Measurements from ENCODE around the gene TBC1D16. TPM values are rescaled to one million over a fixed set of nuclear protein-coding genes. Genes with fewer than 3 reads are reported as not detected.

The TBC1D16 gene
- total RNA-seq, 2 experiments from 2014 or later = 0.38 to 0.74 TPM

GRCh38 chr17:79991924-79992648 is 43.6 kb downstream of the TBC1D16 start:
- Histone ChIP-seq H4K20me1 (ENCODE audit: insufficient read depth, low read length) (no peaks in the 10 kb centered on the region), H3K9me3 (ENCODE audit: low read length) (no peaks in the 10 kb centered on the region), H3K79me2 (ENCODE audit: insufficient read depth, low read depth, low read length) (no peaks in the 10 kb centered on the region), H3K9me2 (ENCODE audit: insufficient read depth, low read length) (no peaks in the 10 kb centered on the region), H3K36me3 (ENCODE audit: insufficient read depth, low read length) (no peaks in the 10 kb centered on the region), H3K4me1 (ENCODE audit: insufficient read depth, low read length, poor library complexity, severe bottlenecking) (peaks cover 22% of the 10 kb centered on the region), H3K27ac (ENCODE audit: low read depth, low read length, poor library complexity, severe bottlenecking) (no peak overlapping the region), H3K4me2 (ENCODE audit: low read length) (peak overlapping the region; percentile 4; the same call in 1 of the 2 replicates), H2AFZ (ENCODE audit: low read length) (no peak overlapping the region), H3K4me3 (ENCODE audit: low read depth, low read length, poor library complexity, severe bottlenecking) (peak overlapping the region; percentile 12)
- TF ChIP-seq CTCF (conservative IDR thresholded peaks at IDR 0.05; ENCODE audit: low read length) (no peak), EZH2phosphoT487 (IDR thresholded peaks at IDR 0.05; ENCODE audit: borderline replicate concordance, low read depth, low read length) (no peak)
- CTCF ChIA-PET (ENCODE audit: unreplicated experiment) = no interaction called here
- intact Hi-C loops (cut with micrococcal nuclease; ENCODE audit: unreplicated experiment) = loop anchor here (5.0 kb wide), 1 partner anchor 155 kb away; the partner anchor contains the start of gene CBX4
- BruUV-seq (replicated peaks) = no TSS peak
- DNase-seq (ENCODE audit: low spot score) = no peak
- POLR2A ChIA-PET = interaction anchor here (0.6 kb wide), 1 partner anchor 33 kb away, joined by 3 read pairs; no protein-coding TSS in a partner anchor

GRCh38 chr17:79991140-79991923 is 44.3 kb downstream of the TBC1D16 start:
- no peaks in the 10 kb centered on the region for H3K9me2 ChIP-seq (ENCODE audit: insufficient read depth, low read length)
- peak overlapping the region; percentile 4; the same call in 1 of the 2 replicates for H3K4me2 ChIP-seq (ENCODE audit: low read length)
- ChIA-PET CTCF (ENCODE audit: unreplicated experiment) (no interaction called here), POLR2A (interaction anchor here (0.6 kb wide), 1 partner anchor 32 kb away, joined by 3 read pairs; no protein-coding TSS in a partner anchor)
- TF ChIP-seq CTCF (conservative IDR thresholded peaks at IDR 0.05; ENCODE audit: low read length) (no peak), EZH2phosphoT487 (IDR thresholded peaks at IDR 0.05; ENCODE audit: borderline replicate concordance, low read depth, low read length) (no peak)
- no TSS peak for BruUV-seq (replicated peaks)
- no peaks in the 10 kb centered on the region for H4K20me1 ChIP-seq (ENCODE audit: insufficient read depth, low read length)
- no peaks in the 10 kb centered on the region for H3K9me3 ChIP-seq (ENCODE audit: low read length)
- peak overlapping the region; percentile 12 for H3K4me3 ChIP-seq (ENCODE audit: low read depth, low read length, poor library complexity, severe bottlenecking)
- H2AFZ ChIP-seq (ENCODE audit: low read length) = no peak overlapping the region
- no peaks in the 10 kb centered on the region for H3K79me2 ChIP-seq (ENCODE audit: insufficient read depth, low read depth, low read length)
- peaks cover 16% of the 10 kb centered on the region for H3K4me1 ChIP-seq (ENCODE audit: insufficient read depth, low read length, poor library complexity, severe bottlenecking)
- peak; percentile 73 for DNase-seq (ENCODE audit: low spot score)
- no peak overlapping the region for H3K27ac ChIP-seq (ENCODE audit: low read depth, low read length, poor library complexity, severe bottlenecking)
- intact Hi-C loops (cut with micrococcal nuclease; ENCODE audit: unreplicated experiment) = loop anchor here (5.0 kb wide), 1 partner anchor 154 kb away; the partner anchor contains the start of gene CBX4
- H3K36me3 ChIP-seq (ENCODE audit: insufficient read depth, low read length) = no peaks in the 10 kb centered on the region

Measured in OCI-LY7 (cell line).